Stimulated activated CD4-positive, alpha-beta T cell treated with anti-CD3 and anti-CD28 coated beads, Interleukin-2, amount 100 ng/mL, for 24 hours (primary cell): ENCODE data around the gene SPAG4.
A peak's percentile ranks its signal among the peaks of the same experiment; 100 is the strongest.

Experiments used
- DNase-seq, 2 donors: peaks; one replicate each; pipeline ENCODE4 v3.0.0-alpha.2; 2020

The SPAG4 gene

GRCh38 chr20:35600176-35600992 lies 15.2 kb upstream of the SPAG4 start:
- no peak for DNase-seq

- DNase-seq: peak; percentile 76 to 82
Measured at GRCh38 chr20:35600993-35601973, 14.3 kb upstream of the SPAG4 start.

GRCh38 chr20:35601990-35602389 lies 13.6 kb upstream of the SPAG4 start:
- DNase-seq: no peak

- DNase-seq: no peak
Measured at GRCh38 chr20:35602851-35603495, 12.7 kb upstream of the SPAG4 start.

GRCh38 chr20:35603695-35604448 lies 11.8 kb upstream of the SPAG4 start:
- no peak for DNase-seq

- DNase-seq: no peak
Measured at GRCh38 chr20:35604449-35604747, 11.2 kb upstream of the SPAG4 start.

GRCh38 chr20:35606127-35606526 lies 9.5 kb upstream of the SPAG4 start:
- DNase-seq: no peak

- DNase-seq: no peak
Measured at GRCh38 chr20:35607003-35607735, 8.5 kb upstream of the SPAG4 start.

- DNase-seq: no peak
Measured at GRCh38 chr20:35610833-35611427, 4.7 kb upstream of the SPAG4 start.

- no peak for DNase-seq
Measured at GRCh38 chr20:35611482-35611881, 4.1 kb upstream of the SPAG4 start.

- DNase-seq: peak; percentile 59 to 73
Measured at GRCh38 chr20:35616465-35617396, 1.1 kb downstream of the SPAG4 start.

GRCh38 chr20:35617397-35618262 lies 2.0 kb downstream of the SPAG4 start:
- peak; percentile 54 to 58 for DNase-seq

GRCh38 chr20:35618263-35619131 lies 2.9 kb downstream of the SPAG4 start:
- DNase-seq: no peak

GRCh38 chr20:35619196-35620095 lies 3.8 kb downstream of the SPAG4 start:
- peak; percentile 84 to 85 for DNase-seq

- no peak for DNase-seq
Measured at GRCh38 chr20:35620818-35621559, 5.4 kb downstream of the SPAG4 start.

- no peak for DNase-seq
Measured at GRCh38 chr20:35621560-35621946, 5.9 kb downstream of the SPAG4 start.
